ENCODE results near the gene C3.
A peak's percentile ranks its signal among the peaks of the same experiment; 100 is the strongest.

C3 gene

GRCh38 chr19:6721773-6722172 is 1.3 kb upstream of the C3 start:
- TF ChIP-seq CTCF (IDR thresholded peaks at IDR 0.05; ENCODE audit: low read depth, low read length) = no peak
- no peak for DNase-seq (ENCODE audit: low read depth in 2 of 2)
- H3K4me3 ChIP-seq (replicated peaks in 1 of 2; ENCODE audit: low read depth in 2 of 2, low read length in 2 of 2) = no peak overlapping the region

GRCh38 chr19:6721138-6721474 is 656 bp upstream of the C3 start:
- DNase-seq (ENCODE audit: low read depth in 2 of 2) = no peak
- no peak for TF ChIP-seq CTCF (IDR thresholded peaks at IDR 0.05; ENCODE audit: low read depth, low read length)
- no peak overlapping the region for H3K4me3 ChIP-seq (replicated peaks in 1 of 2; ENCODE audit: low read depth in 2 of 2, low read length in 2 of 2)

DNA sequence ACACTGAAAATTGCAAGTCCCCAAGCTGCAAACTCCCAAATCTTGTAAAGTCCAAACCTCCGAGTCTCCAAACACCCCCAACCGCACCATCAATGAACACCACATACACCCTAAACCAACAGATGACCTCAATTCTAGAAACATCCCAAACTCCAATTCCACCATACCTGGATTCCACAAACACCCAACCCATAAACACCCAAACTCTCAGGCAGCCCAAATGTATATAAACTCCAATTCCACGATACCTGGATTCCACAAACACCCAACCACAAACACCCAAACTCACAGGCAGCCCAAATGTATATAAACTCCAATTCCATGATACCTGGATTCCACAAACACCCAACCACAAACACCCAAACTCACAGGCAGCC is 470 bp downstream of the C3 start:
- H3K4me3 ChIP-seq (replicated peaks in 1 of 2; ENCODE audit: low read depth in 2 of 2, low read length in 2 of 2) = peak overlapping the region; percentile 61 to 71
- no peak for TF ChIP-seq CTCF (IDR thresholded peaks at IDR 0.05; ENCODE audit: low read depth, low read length)
- DNase-seq (ENCODE audit: low read depth in 2 of 2) = no peak

- no peak for DNase-seq (ENCODE audit: low read depth in 2 of 2)
- TF ChIP-seq CTCF (IDR thresholded peaks at IDR 0.05; ENCODE audit: low read depth, low read length) = no peak
- H3K4me3 ChIP-seq (replicated peaks in 1 of 2; ENCODE audit: low read depth in 2 of 2, low read length in 2 of 2) = peak overlapping the region; percentile 61 to 71
Measured at GRCh38 chr19:6719540-6719861, 949 bp downstream of the C3 start.

DNA sequence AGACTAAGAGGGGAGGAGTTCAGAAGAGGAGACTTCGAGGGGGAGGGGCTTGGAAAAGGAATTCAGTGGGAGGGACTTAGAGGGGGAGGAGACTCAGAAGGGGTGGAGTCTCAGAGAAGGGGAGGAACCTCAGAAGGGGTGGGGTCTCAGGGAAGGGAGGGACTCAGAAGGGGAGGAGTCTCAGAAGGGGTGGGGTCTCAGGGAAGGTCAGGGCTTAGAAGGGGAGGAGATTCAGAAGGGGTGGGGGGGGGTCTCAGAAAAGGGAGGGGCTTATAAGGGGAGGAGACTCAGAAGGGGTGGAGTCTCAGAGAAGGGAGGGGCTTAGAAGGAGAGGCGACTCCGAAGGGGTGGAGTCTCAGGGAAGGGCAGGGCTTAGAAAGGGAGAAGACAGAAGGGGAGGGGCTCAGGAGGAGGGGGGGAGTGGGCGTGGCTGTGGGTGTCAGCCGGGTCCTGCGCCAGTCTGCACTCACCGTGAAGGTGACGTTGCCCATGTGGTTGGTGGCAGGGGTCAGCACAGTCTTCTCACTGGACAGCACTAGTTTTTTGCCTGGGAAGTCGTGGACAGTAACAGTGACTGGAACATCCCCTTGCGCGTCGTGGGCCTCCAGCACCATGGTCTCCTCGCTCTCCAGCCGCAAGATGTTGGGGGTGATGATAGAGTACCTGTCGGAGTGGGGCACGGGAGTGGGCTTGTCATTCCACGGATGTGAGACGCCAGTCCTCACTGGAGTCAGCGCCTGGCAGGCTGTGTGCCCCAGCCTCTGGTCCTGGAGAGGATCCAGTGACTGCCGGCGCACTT is 1.5 kb downstream of the C3 start:
- no peak for TF ChIP-seq CTCF (IDR thresholded peaks at IDR 0.05; ENCODE audit: low read depth, low read length)
- peak overlapping the region; percentile 61 to 71 for H3K4me3 ChIP-seq (replicated peaks in 1 of 2; ENCODE audit: low read depth in 2 of 2, low read length in 2 of 2)
- peak; percentile 66 to 71 for DNase-seq (ENCODE audit: low read depth in 2 of 2)

DNA sequence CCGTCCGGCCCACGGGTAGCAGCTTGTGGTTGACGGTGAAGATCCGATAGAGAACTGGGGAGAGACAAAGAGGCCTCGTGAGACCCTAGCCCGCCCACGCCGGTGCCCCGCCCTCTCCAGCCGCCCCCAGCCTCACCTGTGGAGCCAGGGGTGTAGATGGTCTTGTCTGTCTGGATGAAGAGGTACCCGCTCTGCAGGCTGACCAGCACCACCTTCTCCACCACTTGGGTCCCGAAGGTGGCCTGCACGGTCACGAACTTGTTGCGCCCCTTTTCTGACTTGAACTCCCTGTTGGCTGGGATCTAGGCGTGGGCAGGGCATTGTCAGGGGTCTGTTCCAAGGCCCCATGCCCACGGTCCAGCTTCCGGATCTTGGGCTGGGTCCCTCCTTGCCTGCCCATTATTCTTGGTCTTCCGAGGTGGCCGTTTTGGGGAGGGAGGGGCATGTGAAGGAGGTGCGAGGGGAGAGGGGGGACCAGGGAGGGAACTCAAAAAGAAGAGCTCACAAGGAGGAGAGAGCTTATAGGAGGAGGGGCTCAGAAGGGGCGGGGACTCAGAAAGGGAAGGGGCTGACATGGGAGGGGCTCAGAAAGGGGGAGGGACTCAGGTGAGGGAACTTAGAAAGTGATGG is 2.2 kb downstream of the C3 start:
- DNase-seq (ENCODE audit: low read depth in 2 of 2) = no peak
- H3K4me3 ChIP-seq (replicated peaks in 1 of 2; ENCODE audit: low read depth in 2 of 2, low read length in 2 of 2) = no peak overlapping the region
- no peak for TF ChIP-seq CTCF (IDR thresholded peaks at IDR 0.05; ENCODE audit: low read depth, low read length)
